ENCODE results near the gene PIWIL1. TPM values are rescaled to one million over a fixed set of nuclear protein-coding genes. Genes with fewer than 3 reads are reported as not detected.

The PIWIL1 gene
- total and polyA plus RNA-seq, 11 donors, result not detected

DNA sequence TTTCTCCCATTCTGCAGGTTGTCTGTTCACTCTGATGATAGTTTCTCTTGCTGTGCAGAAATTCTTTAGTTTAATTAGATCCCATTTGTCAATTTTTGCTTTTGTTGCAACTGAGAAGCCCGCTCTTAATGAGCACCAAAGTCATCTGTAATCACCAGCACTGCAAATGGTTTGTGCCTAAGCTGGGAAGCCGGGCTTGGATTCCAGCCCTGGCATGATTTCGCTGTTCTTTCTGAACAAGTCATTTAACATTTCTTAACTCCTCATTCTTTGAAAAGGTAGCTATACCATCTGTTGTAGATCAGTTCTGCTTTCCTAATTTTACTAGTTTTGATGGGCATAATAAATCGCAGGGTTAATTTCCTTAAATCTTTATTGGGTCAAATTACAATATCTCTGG, 32.1 kb downstream of the PIWIL1 start:
- Histone ChIP-seq H3K4me3 (no peak overlapping the region), H3K27me3 (peaks cover 0 to 46% (median 4%) of the 10 kb centered on the region in 9 donors), H3K9me3 (no peaks in the 10 kb centered on the region), H3K27ac (no peak overlapping the region), H3K4me1 (no peaks in the 10 kb centered on the region), H3K36me3 (no peaks in the 10 kb centered on the region)
- ATAC-seq, result no peak
- DNase-seq, result no peak
- intact Hi-C loops (cut with DNase I), result no loop called here
- WGBS, 4 donors, result 87 to 92% (median 89%) methylated on average over 4 of the region's 4 CpGs
- TF ChIP-seq, protein P1, sequence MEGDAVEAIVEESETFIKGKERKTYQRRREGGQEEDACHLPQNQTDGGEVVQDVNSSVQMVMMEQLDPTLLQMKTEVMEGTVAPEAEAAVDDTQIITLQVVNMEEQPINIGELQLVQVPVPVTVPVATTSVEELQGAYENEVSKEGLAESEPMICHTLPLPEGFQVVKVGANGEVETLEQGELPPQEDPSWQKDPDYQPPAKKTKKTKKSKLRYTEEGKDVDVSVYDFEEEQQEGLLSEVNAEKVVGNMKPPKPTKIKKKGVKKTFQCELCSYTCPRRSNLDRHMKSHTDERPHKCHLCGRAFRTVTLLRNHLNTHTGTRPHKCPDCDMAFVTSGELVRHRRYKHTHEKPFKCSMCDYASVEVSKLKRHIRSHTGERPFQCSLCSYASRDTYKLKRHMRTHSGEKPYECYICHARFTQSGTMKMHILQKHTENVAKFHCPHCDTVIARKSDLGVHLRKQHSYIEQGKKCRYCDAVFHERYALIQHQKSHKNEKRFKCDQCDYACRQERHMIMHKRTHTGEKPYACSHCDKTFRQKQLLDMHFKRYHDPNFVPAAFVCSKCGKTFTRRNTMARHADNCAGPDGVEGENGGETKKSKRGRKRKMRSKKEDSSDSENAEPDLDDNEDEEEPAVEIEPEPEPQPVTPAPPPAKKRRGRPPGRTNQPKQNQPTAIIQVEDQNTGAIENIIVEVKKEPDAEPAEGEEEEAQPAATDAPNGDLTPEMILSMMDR (IDR thresholded peaks at IDR 0.05), result no peak
- TF ChIP-seq POLR2A (IDR thresholded peaks at IDR 0.05), result no peak

DNA sequence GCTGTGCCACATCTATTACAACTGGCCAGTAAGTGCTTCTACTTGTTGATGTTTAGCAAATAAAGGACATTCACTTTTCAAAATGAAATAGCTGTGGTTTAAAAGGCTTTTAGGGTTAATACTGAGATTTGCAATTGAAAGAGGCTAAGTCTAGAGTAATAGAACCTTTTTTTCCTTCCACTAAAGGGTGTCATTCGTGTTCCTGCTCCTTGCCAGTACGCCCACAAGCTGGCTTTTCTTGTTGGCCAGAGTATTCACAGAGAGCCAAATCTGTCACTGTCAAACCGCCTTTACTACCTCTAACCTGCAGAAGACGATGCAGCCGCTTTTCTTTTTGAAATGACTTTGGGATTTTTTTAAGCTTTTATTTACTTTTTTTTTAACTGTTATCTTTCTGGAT, 33.6 kb downstream of the PIWIL1 start:
- peaks cover 0 to 35% (median 0%) of the 10 kb centered on the region in 9 donors for H3K27me3 ChIP-seq
- no peak overlapping the region for H3K27ac ChIP-seq
- TF ChIP-seq, protein P1 (IDR thresholded peaks at IDR 0.05), result no peak
- TF ChIP-seq POLR2A (IDR thresholded peaks at IDR 0.05), result no peak
- no peaks in the 10 kb centered on the region for H3K9me3 ChIP-seq
- intact Hi-C loops (cut with DNase I), result no loop called here
- H3K4me1 ChIP-seq, result no peaks in the 10 kb centered on the region
- WGBS, 4 donors, result 27 to 34% (median 28%) methylated on average over 5 of the region's 5 CpGs
- no peak for DNase-seq
- H3K4me3 ChIP-seq, result no peak overlapping the region
- ATAC-seq, result no peak
- H3K36me3 ChIP-seq, result no peaks in the 10 kb centered on the region

GRCh38 chr12:130372936-130373335, 35.2 kb downstream of the PIWIL1 start:
- no peak for TF ChIP-seq POLR2A (IDR thresholded peaks at IDR 0.05)
- TF ChIP-seq, protein P1 (IDR thresholded peaks at IDR 0.05), result no peak
- Histone ChIP-seq H3K36me3 (no peaks in the 10 kb centered on the region), H3K27ac (no peak overlapping the region), H3K27me3 (peaks cover 0 to 37% (median 0%) of the 10 kb centered on the region in 9 donors), H3K4me3 (no peak overlapping the region), H3K4me1 (no peaks in the 10 kb centered on the region), H3K9me3 (no peaks in the 10 kb centered on the region)
- ATAC-seq (no peak), DNase-seq (no peak)
- WGBS, 4 donors, result 68 to 74% (median 70%) methylated on average over 4 of the region's 4 CpGs
- intact Hi-C loops (cut with DNase I), result no loop called here

GRCh38 chr12:130374083-130374482, 36.4 kb downstream of the PIWIL1 start:
- no peaks in the 10 kb centered on the region for H3K9me3 ChIP-seq
- TF ChIP-seq, protein P1 (IDR thresholded peaks at IDR 0.05), result no peak
- no peak for TF ChIP-seq POLR2A (IDR thresholded peaks at IDR 0.05)
- no peaks in the 10 kb centered on the region for H3K4me1 ChIP-seq
- H3K36me3 ChIP-seq, result no peaks in the 10 kb centered on the region
- 85 to 90% (median 89%) methylated on average over 4 of the region's 4 CpGs for WGBS, 4 donors
- ATAC-seq (no peak), DNase-seq (no peak)
- intact Hi-C loops (cut with DNase I), result no loop called here
- H3K27me3 ChIP-seq, result peaks cover 0 to 35% (median 0%) of the 10 kb centered on the region in 9 donors
- no peak overlapping the region for H3K4me3 ChIP-seq
- H3K27ac ChIP-seq, result no peak overlapping the region

Measured in heart left ventricle (tissue), 16 donors.